Ovary (tissue), 1 donor: Measurements from ENCODE around the gene KCNQ5.

Source experiments
- EP300 ChIP-seq: sonication (generic); formaldehyde crosslinking; IDR thresholded peaks from one replicate; pipeline ENCODE4 v1.6.1; 2017; ENCODE audit warnings: antibody characterized with exemption
- POLR2A ChIP-seq: fragments of 450-650 bp; IDR thresholded peaks from one replicate; pipeline ENCODE4 v1.6.1; 2017; ENCODE audit warnings: antibody characterized with exemption, mild to moderate bottlenecking, moderate library complexity

GRCh38 chr6:72699159-72699558 lies 77.3 kb downstream of the KCNQ5 start:
- no peak for TF ChIP-seq POLR2A
- no peak for TF ChIP-seq EP300
